Measurements from ENCODE around the gene GPX7.

DNA sequence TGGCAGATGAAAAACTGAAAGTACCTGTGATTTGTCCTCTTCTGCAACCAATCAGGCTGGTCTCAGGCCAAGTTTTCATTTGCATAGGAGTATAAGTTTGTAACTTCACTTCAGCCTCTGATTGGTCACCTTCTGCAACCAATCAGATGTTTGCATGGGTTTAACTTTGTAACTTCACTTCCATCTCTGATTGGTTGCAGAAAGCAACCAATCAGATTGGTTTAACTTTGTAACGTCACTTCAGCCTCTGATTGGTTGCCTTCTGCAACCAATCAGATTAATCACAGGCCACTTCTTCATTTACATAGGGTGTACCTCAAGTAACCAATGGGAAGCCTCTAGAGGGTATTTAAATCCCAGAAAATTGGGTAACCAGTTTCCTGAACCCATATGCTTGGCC is 30.4 kb upstream of the GPX7 start:
- TF ChIP-seq CSDC2 (CRISPR knock-in tag; IDR thresholded peaks at IDR 0.05) (no peak), ZFP30 (CRISPR knock-in tag; IDR thresholded peaks at IDR 0.05) (no peak), RARB (CRISPR knock-in tag; IDR thresholded peaks at IDR 0.05) (no peak), TOX (CRISPR knock-in tag; IDR thresholded peaks at IDR 0.05; ENCODE audit: borderline replicate concordance) (no peak), ZNF8 (CRISPR knock-in tag; IDR thresholded peaks at IDR 0.05) (no peak), BACH2 (CRISPR knock-in tag; IDR thresholded peaks at IDR 0.05; ENCODE audit: borderline replicate concordance) (no peak), ZNF70 (CRISPR knock-in tag; IDR thresholded peaks at IDR 0.05) (no peak), ISL1 (CRISPR knock-in tag; IDR thresholded peaks at IDR 0.05) (no peak)
- TF ChIP-seq, protein P1, sequence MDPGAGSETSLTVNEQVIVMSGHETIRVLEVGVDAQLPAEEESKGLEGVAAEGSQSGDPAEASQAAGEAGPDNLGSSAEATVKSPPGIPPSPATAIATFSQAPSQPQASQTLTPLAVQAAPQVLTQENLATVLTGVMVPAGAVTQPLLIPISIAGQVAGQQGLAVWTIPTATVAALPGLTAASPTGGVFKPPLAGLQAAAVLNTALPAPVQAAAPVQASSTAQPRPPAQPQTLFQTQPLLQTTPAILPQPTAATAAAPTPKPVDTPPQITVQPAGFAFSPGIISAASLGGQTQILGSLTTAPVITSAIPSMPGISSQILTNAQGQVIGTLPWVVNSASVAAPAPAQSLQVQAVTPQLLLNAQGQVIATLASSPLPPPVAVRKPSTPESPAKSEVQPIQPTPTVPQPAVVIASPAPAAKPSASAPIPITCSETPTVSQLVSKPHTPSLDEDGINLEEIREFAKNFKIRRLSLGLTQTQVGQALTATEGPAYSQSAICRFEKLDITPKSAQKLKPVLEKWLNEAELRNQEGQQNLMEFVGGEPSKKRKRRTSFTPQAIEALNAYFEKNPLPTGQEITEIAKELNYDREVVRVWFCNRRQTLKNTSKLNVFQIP (CRISPR knock-in tag; IDR thresholded peaks at IDR 0.05; ENCODE audit: borderline replicate concordance, low read depth) = no peak
- TF ChIP-seq, protein P2, sequence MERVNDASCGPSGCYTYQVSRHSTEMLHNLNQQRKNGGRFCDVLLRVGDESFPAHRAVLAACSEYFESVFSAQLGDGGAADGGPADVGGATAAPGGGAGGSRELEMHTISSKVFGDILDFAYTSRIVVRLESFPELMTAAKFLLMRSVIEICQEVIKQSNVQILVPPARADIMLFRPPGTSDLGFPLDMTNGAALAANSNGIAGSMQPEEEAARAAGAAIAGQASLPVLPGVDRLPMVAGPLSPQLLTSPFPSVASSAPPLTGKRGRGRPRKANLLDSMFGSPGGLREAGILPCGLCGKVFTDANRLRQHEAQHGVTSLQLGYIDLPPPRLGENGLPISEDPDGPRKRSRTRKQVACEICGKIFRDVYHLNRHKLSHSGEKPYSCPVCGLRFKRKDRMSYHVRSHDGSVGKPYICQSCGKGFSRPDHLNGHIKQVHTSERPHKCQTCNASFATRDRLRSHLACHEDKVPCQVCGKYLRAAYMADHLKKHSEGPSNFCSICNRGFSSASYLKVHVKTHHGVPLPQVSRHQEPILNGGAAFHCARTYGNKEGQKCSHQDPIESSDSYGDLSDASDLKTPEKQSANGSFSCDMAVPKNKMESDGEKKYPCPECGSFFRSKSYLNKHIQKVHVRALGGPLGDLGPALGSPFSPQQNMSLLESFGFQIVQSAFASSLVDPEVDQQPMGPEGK (CRISPR knock-in tag; IDR thresholded peaks at IDR 0.05; ENCODE audit: borderline replicate concordance) = no peak
- TF ChIP-seq, protein P3, sequence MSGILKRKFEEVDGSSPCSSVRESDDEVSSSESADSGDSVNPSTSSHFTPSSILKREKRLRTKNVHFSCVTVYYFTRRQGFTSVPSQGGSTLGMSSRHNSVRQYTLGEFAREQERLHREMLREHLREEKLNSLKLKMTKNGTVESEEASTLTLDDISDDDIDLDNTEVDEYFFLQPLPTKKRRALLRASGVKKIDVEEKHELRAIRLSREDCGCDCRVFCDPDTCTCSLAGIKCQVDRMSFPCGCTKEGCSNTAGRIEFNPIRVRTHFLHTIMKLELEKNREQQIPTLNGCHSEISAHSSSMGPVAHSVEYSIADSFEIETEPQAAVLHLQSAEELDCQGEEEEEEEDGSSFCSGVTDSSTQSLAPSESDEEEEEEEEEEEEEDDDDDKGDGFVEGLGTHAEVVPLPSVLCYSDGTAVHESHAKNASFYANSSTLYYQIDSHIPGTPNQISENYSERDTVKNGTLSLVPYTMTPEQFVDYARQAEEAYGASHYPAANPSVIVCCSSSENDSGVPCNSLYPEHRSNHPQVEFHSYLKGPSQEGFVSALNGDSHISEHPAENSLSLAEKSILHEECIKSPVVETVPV (CRISPR knock-in tag; IDR thresholded peaks at IDR 0.05) = no peak
